Colonic mucosa (tissue), 4 donors: Measurements from ENCODE around the gene TMEM127. TPM values are rescaled to one million over a fixed set of nuclear protein-coding genes. Genes with fewer than 3 reads are reported as not detected.
"Not testable (repeated sequence)": the region's sequence is repeated elsewhere in the genome, so short reads cannot be mapped to it uniquely, and the experiment has no call there.

Source experiments
- DNase-seq: peaks from one replicate; pipeline ENCODE4 v3.0.0-alpha.2; 2020
- H3K27ac ChIP-seq: fragments of 200-600 bp; one replicate; pipeline ENCODE4 v1.8.0; 2021
- H3K27me3 ChIP-seq: fragments of 200-600 bp; one replicate; pipeline ENCODE4 v1.8.0; 2021
- H3K36me3 ChIP-seq: fragments of 200-600 bp; one replicate; pipeline ENCODE4 v1.8.0; 2021
- H3K4me1 ChIP-seq: fragments of 200-600 bp; one replicate; pipeline ENCODE4 v1.8.0; 2021; ENCODE audit warnings: mild to moderate bottlenecking
- H3K4me3 ChIP-seq: fragments of 200-600 bp; one replicate; pipeline ENCODE4 v1.8.0; 2021
- H3K9ac ChIP-seq, 2 donors: one replicate each; pipeline ENCODE4 v1.7.0; 2013; ENCODE audit warnings: control low read depth in 2 of 2, low read depth in 2 of 2, low read length in 2 of 2
- H3K9me3 ChIP-seq: fragments of 200-600 bp; one replicate; pipeline ENCODE4 v1.8.0; 2021
- intact Hi-C: fragments of 100-400 bp; cut with DNase I; formaldehyde crosslinking; loops from one replicate; pipeline ENCODE4 v1.14.1; 2022
- total RNA-seq, 2 donors: library from RNA; stranded (reverse); fragmentation: NEBNext Ultra II Directional in 1 of 2; extraction: Animal tissue kit (Norgen Biotek cat#: 25700) in 1 of 2; gene quantifications; one replicate each; pipeline ENCODE4 v1.2.1, GENCODE V29; 2021
- TF ChIP-seq, protein P1 (sequence below): fragments of 200-600 bp; IDR thresholded peaks from one replicate; pipeline ENCODE4 v1.8.0; 2022; ENCODE audit warnings: antibody characterized with exemption, mild to moderate bottlenecking
- donor health status: healthy.
- donor health status: DM: no; HTN: no; CAD: no.
- donor health status: DM: no; HTN: no; CAD: no.

Gene TMEM127
- total RNA-seq, 2 donors from 2014 or later, result 61.9 to 81.1 TPM

DNA sequence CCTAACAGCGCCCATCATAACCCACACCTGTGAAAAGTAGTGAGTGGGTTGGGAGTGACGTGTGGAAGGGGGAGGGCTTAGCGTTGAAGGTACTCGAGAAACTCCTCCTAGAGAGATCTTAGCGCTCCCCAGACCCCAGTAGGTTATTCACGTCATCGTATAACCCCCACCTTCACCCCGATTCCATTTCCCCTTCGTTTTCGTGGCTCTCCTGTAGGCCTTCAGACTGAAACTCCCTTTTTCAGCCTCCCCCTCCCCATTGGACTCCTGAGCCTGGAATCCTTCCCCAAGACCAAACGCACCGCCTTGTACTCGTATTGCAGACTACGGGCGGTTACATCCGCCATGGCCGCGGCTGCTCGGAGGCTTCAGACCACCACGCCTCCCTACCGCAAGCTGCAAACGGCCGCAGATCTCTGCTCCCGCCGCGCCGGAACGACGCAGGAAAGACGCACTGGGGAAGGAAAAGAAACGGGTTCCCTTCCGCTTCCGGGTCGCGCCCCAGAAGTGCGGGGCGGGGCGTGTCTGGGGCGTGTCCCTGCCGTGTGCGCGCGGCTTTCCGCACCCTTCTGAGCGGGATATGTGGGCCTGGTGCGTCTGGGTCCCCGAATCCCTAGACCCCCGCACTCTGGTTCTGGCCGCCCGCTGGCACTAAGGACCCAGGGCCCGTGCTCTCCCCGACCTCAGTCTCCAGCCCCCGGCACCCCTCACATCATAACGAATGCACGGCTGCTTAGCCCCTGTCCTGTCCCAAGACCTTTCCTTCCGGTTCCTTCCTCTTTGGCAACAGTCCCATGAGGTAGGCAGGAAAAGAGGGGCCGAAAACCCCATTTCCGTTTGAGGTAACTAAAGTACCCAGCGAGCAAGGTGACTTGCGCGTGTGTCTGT lies 39.5 kb upstream of the TMEM127 start, which contains the start of gene SNRNP200:
Gene SNRNP200 (minus strand): TSS at position 456 of the 888 bp plus-strand sequence. CDS start 109 bp downstream, at position 347.
- TF ChIP-seq, protein P1, sequence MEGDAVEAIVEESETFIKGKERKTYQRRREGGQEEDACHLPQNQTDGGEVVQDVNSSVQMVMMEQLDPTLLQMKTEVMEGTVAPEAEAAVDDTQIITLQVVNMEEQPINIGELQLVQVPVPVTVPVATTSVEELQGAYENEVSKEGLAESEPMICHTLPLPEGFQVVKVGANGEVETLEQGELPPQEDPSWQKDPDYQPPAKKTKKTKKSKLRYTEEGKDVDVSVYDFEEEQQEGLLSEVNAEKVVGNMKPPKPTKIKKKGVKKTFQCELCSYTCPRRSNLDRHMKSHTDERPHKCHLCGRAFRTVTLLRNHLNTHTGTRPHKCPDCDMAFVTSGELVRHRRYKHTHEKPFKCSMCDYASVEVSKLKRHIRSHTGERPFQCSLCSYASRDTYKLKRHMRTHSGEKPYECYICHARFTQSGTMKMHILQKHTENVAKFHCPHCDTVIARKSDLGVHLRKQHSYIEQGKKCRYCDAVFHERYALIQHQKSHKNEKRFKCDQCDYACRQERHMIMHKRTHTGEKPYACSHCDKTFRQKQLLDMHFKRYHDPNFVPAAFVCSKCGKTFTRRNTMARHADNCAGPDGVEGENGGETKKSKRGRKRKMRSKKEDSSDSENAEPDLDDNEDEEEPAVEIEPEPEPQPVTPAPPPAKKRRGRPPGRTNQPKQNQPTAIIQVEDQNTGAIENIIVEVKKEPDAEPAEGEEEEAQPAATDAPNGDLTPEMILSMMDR, result no peak
- Histone ChIP-seq H3K27me3 (no peaks in the 10 kb centered on the region), H3K9me3 (no peaks in the 10 kb centered on the region), H3K4me3 (peak within 1 kb of the TSS; percentile 72), H3K9ac (peak within 1 kb of the TSS; percentile 74 to 95), H3K4me1 (peaks cover 12% of the 10 kb centered on the region), H3K36me3 (peaks cover 21% of the 10 kb centered on the region), H3K27ac (peak within 1 kb of the TSS; percentile 71)
- peak; percentile 94 for DNase-seq
- intact Hi-C loops, result no loop called here

DNA sequence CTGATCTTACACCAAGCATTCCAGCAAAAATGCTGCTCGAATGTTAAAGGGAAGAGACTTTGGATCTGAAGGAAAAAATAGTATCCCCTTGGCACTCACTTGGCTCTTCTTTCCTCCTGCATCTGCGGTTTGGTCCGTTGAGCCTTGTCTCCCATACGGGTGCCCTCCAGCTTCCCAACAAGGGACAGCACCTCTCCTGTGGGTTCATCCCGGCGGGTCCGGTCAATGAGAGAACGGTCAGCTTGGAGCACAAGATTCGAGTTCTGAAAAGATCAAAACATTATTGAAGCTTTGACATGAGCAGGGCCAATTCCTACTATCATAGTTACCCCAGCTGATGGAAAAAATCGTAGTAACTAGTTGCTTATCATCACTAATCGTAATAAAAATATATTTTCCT lies 38.8 kb upstream of the TMEM127 start:
- no peak for DNase-seq
- intact Hi-C loops, result loop anchor here (5.0 kb wide), 1 partner anchor 37 kb away; the partner anchor contains the start of genes CIAO1 and TMEM127

DNA sequence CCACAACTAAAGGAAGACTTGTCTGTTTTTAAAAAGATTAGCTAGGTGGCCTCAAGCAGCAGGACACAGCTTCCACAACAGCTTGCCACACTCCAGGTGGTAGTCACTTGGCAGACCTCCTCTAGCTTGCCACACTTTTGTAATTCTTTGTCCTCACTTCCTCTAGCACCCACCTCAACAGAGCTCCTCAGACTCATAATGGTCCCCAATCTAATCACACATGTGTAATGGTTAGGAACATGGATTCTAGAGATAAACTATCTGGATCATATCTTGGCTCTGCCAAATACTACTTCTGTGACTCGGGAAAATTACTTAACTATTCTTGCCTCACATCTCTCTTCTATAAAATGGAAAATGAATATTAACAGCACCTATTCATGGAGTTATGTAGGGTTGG lies 36.1 kb upstream of the TMEM127 start:
- H3K27ac ChIP-seq, result no peak overlapping the region
- DNase-seq, result no peak

More for the DNA sequence above, 38.8 kb upstream of the TMEM127 start:
- H3K27ac ChIP-seq, result peak overlapping the region; percentile 71
- H3K4me3 ChIP-seq, result peak overlapping the region; percentile 72
- TF ChIP-seq, protein P1, result no peak
- H3K4me1 ChIP-seq, result peaks cover 12% of the 10 kb centered on the region
- no peaks in the 10 kb centered on the region for H3K9me3 ChIP-seq
- H3K36me3 ChIP-seq, result peaks cover 21% of the 10 kb centered on the region
- H3K9ac ChIP-seq, result peak overlapping the region; percentile 71 to 95
- no peaks in the 10 kb centered on the region for H3K27me3 ChIP-seq

DNA sequence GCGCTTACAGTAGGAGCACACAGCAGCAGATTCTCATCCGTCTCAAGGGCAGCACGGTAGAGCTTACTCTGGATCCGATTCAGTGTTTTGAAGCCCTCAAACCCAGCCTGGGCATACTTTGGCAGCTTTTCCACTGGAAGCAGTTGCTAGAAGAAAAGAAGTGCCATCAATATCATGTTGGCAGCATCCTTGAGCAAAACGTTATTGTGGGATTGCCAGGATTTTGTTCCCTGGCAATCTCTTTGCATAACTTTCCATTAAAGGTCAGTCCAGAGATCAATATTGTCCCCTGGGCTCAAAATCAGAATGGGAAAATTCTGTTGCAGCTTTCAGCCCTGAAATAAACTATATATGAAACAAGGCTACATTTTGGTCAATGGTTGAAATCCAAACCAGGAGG lies 31.1 kb upstream of the TMEM127 start:
- Histone ChIP-seq H3K4me3 (no peak overlapping the region), H3K36me3 (peaks cover 37% of the 10 kb centered on the region), H3K27ac (no peak overlapping the region), H3K4me1 (no peaks in the 10 kb centered on the region), H3K27me3 (no peaks in the 10 kb centered on the region), H3K9me3 (no peaks in the 10 kb centered on the region), H3K9ac (no peak overlapping the region)
- TF ChIP-seq, protein P1, result no peak
- DNase-seq, result no peak
- intact Hi-C loops, result no loop called here

More for the DNA sequence above, 36.1 kb upstream of the TMEM127 start:
- H3K9ac ChIP-seq, result no peak overlapping the region
- peaks cover 12% of the 10 kb centered on the region for H3K4me1 ChIP-seq
- H3K9me3 ChIP-seq, result no peaks in the 10 kb centered on the region
- TF ChIP-seq, protein P1, result no peak
- peaks cover 32% of the 10 kb centered on the region for H3K36me3 ChIP-seq
- H3K27me3 ChIP-seq, result no peaks in the 10 kb centered on the region
- no peak overlapping the region for H3K4me3 ChIP-seq
- intact Hi-C loops, result loop anchor here (5.0 kb wide), 1 partner anchor 35 kb away; the partner anchor contains the start of genes CIAO1 and TMEM127

DNA sequence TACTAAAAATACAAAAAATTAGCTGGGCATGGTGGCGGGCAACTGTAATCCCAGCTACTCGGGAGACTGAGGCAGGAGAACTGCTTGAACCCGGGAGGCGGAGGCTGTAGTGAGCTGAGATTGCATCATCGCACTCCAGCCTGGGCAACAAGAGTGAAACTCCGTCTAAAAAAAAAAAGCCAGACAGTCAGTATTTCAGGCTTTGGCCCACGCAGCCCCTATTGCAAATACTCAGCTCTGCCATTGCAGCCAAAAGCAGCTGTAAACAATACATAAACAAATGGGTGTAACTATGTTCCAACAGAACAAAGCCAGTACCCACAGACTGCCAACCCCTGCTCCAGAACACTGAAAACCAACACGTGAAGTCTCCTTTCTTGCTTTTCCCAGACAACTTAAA lies 28.5 kb upstream of the TMEM127 start:
- H3K4me3 ChIP-seq, H3K27ac ChIP-seq, H3K4me1 ChIP-seq, DNase-seq, H3K9ac ChIP-seq, intact Hi-C loops, H3K9me3 ChIP-seq, H3K27me3 ChIP-seq: not testable (repeated sequence)
- H3K36me3 ChIP-seq, result peaks cover 52% of the 10 kb centered on the region

DNA sequence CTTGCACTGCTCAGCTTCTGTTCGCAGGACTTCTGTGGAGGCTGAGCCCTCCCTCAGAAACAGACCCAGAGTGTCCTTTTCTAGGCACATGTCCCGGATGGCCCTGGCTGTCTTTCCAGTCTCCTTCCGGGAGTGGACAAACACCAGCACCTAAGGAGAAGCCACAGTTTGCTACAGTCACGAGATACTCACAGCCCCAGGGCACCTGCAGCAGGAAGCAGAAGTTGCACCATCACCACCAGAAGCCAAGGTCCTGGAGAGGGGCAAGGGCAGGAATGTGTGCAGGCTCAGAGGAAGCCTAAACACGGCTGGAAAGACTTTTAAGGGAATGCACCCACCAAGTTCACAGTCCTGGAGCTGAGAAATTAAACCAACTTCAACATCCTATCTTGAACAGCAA lies 26.0 kb upstream of the TMEM127 start:
- Histone ChIP-seq H3K9ac (no peak overlapping the region), H3K4me1 (no peaks in the 10 kb centered on the region), H3K36me3 (peaks cover 66% of the 10 kb centered on the region), H3K27ac (no peak overlapping the region), H3K4me3 (no peak overlapping the region), H3K9me3 (no peaks in the 10 kb centered on the region), H3K27me3 (no peaks in the 10 kb centered on the region)
- intact Hi-C loops, result no loop called here
- DNase-seq, result no peak
- TF ChIP-seq, protein P1, result no peak
